RWPE2 (cell line): ENCODE results near the gene ZSWIM7.

Source experiments
- ATAC-seq: fragments of 200-7000 bp; cut with Tn5 transposase; 3 replicates; pipeline ENCODE4 v1.9.1; 2021; ENCODE audit warnings: low read depth
- DNase-seq: peaks from one replicate; pipeline ENCODE4 v3.0.0-alpha.2; 2020; ENCODE audit warnings: low spot score
- H3K27ac ChIP-seq: fragments of 450-650 bp; 2 replicates; pipeline ENCODE4 v1.5.1; 2017; ENCODE audit warnings: mild to moderate bottlenecking; ENCODE audit not compliant: poor library complexity, severe bottlenecking
- H3K27me3 ChIP-seq: fragments of 250-450 bp; sonication (Bioruptor Pico); 2 replicates; pipeline ENCODE4 v1.5.1; 2021; ENCODE audit warnings: mild to moderate bottlenecking, moderate library complexity; ENCODE audit not compliant: insufficient read depth, poor library complexity, severe bottlenecking
- H3K36me3 ChIP-seq: fragments of 250-450 bp; sonication (Bioruptor Pico); 2 replicates; pipeline ENCODE4 v1.5.1; 2020; ENCODE audit warnings: low read depth, mild to moderate bottlenecking, moderate library complexity
- H3K4me1 ChIP-seq: fragments of 250-450 bp; sonication (Bioruptor Pico); 2 replicates; pipeline ENCODE4 v1.5.1; 2021; ENCODE audit warnings: mild to moderate bottlenecking, moderate library complexity; ENCODE audit not compliant: insufficient read depth, poor library complexity, severe bottlenecking
- H3K4me3 ChIP-seq: fragments of 250-450 bp; sonication (Bioruptor Pico); 2 replicates; pipeline ENCODE4 v1.5.1; 2021; ENCODE audit warnings: mild to moderate bottlenecking, moderate library complexity; ENCODE audit not compliant: severe bottlenecking
- H3K9me3 ChIP-seq: fragments of 250-450 bp; sonication (Bioruptor Pico); 2 replicates; pipeline ENCODE4 v1.5.1; 2021; ENCODE audit warnings: mild to moderate bottlenecking, moderate library complexity; ENCODE audit not compliant: severe bottlenecking
- CTCF ChIP-seq: fragments of 450-650 bp; IDR thresholded peaks from one replicate; pipeline ENCODE4 v1.5.1; 2017; ENCODE audit warnings: mild to moderate bottlenecking, moderate library complexity; ENCODE audit not compliant: poor library complexity, severe bottlenecking

Gene ZSWIM7

GRCh38 chr17:15966183-15966878 is 33.2 kb downstream of the ZSWIM7 start:
- Histone ChIP-seq H3K27ac (peak overlapping the region; percentile 89), H3K4me3 (no peak overlapping the region), H3K27me3 (no peaks in the 10 kb centered on the region), H3K36me3 (peaks cover 12% of the 10 kb centered on the region), H3K4me1 (peaks cover 45% of the 10 kb centered on the region), H3K9me3 (no peaks in the 10 kb centered on the region)
- no peak for TF ChIP-seq CTCF
- no peak for DNase-seq
- peak; percentile 40; the same call in 2 of the 3 replicates for ATAC-seq

GRCh38 chr17:15965528-15965927 is 34.0 kb downstream of the ZSWIM7 start:
- TF ChIP-seq CTCF, result no peak
- peak overlapping the region; percentile 89 for H3K27ac ChIP-seq
- no peaks in the 10 kb centered on the region for H3K27me3 ChIP-seq
- peaks cover 45% of the 10 kb centered on the region for H3K4me1 ChIP-seq
- H3K4me3 ChIP-seq, result no peak overlapping the region
- ATAC-seq (no peak), DNase-seq (no peak)
- peaks cover 12% of the 10 kb centered on the region for H3K36me3 ChIP-seq
- H3K9me3 ChIP-seq, result no peaks in the 10 kb centered on the region

DNA sequence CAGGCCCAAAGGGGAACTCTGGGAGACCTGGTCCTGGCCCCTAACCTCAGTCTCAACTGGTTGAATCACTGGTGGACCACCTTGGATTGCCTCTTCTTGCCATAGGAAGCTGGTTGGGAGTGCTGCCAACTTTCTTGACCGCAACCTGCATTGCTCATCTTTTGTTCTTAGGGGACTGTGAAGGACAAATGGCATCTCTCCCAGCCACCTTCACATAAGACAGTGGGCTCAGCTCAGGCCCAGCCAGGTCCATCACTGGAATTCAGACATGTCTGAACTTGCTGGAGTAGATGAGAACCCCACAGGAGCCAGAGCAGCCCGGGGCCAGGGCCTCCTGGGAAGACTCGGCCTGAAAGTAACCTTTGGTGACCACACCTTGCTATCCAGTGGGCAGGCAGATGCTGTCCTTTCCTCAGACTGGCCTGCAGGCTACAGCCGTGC is 35.8 kb downstream of the ZSWIM7 start:
- ATAC-seq, result peak; percentile 77
- no peak overlapping the region for H3K4me3 ChIP-seq
- H3K27me3 ChIP-seq, result no peaks in the 10 kb centered on the region
- H3K9me3 ChIP-seq, result no peaks in the 10 kb centered on the region
- peak overlapping the region; percentile 89 for H3K27ac ChIP-seq
- peak; percentile 91 for DNase-seq
- H3K4me1 ChIP-seq, result peaks cover 55% of the 10 kb centered on the region
- H3K36me3 ChIP-seq, result no peaks in the 10 kb centered on the region
- no peak for TF ChIP-seq CTCF

GRCh38 chr17:15958484-15958854 is 41.0 kb downstream of the ZSWIM7 start:
- H3K27me3 ChIP-seq, result no peaks in the 10 kb centered on the region

More at GRCh38 chr17:15958484-15958854, 41.0 kb downstream of the ZSWIM7 start:
- no peak overlapping the region for H3K4me3 ChIP-seq
- DNase-seq (no peak), ATAC-seq (no peak)
- H3K27ac ChIP-seq, result peak overlapping the region; percentile 89
- H3K9me3 ChIP-seq, result no peaks in the 10 kb centered on the region
- no peaks in the 10 kb centered on the region for H3K36me3 ChIP-seq
- no peak for TF ChIP-seq CTCF
- peaks cover 45% of the 10 kb centered on the region for H3K4me1 ChIP-seq
